ENCODE measurements around the gene PHLDB1. TPM values are rescaled to one million over a fixed set of nuclear protein-coding genes. Genes with fewer than 3 reads are reported as not detected.
"Not testable (repeated sequence)": the region's sequence is repeated elsewhere in the genome, so short reads cannot be mapped to it uniquely, and the experiment has no call there.

Gene PHLDB1
- total RNA-seq, 1 donor from 2014 or later: 165 TPM

GRCh38 chr11:118587952-118588351 is 19.5 kb upstream of the PHLDB1 start:
- no peak for DNase-seq (ENCODE audit: extremely low spot score, unreplicated experiment)
- no peak overlapping the region for H3K4me3 Mint-ChIP-seq (ENCODE audit: unreplicated experiment)
- H3K36me3 Mint-ChIP-seq (ENCODE audit: unreplicated experiment): peaks cover 53% of the 10 kb centered on the region
- no peaks in the 10 kb centered on the region for H3K27me3 Mint-ChIP-seq (ENCODE audit: unreplicated experiment)
- no peak overlapping the region for H3K27ac Mint-ChIP-seq (ENCODE audit: unreplicated experiment)
- H3K9me3 Mint-ChIP-seq (ENCODE audit: unreplicated experiment): no peaks in the 10 kb centered on the region
- no peaks in the 10 kb centered on the region for H3K4me1 Mint-ChIP-seq (ENCODE audit: unreplicated experiment)
- TF ChIP-seq CTCF (IDR thresholded peaks at IDR 0.05): no peak

GRCh38 chr11:118592616-118593367 is 14.6 kb upstream of the PHLDB1 start:
- Mint-ChIP-seq H3K4me3 (ENCODE audit: unreplicated experiment) (no peak overlapping the region), H3K4me1 (ENCODE audit: unreplicated experiment) (peaks cover 10% of the 10 kb centered on the region), H3K27me3 (ENCODE audit: unreplicated experiment) (no peaks in the 10 kb centered on the region), H3K27ac (ENCODE audit: unreplicated experiment) (peak overlapping the region; percentile 31), H3K9me3 (ENCODE audit: unreplicated experiment) (no peaks in the 10 kb centered on the region), H3K36me3 (ENCODE audit: unreplicated experiment) (peaks cover 51% of the 10 kb centered on the region)
- TF ChIP-seq CTCF (IDR thresholded peaks at IDR 0.05): no peak
- no peak for DNase-seq (ENCODE audit: extremely low spot score, unreplicated experiment)

- not testable (repeated sequence) for H3K4me1 Mint-ChIP-seq (ENCODE audit: unreplicated experiment); H3K27me3 Mint-ChIP-seq (ENCODE audit: unreplicated experiment); DNase-seq (ENCODE audit: extremely low spot score, unreplicated experiment); H3K4me3 Mint-ChIP-seq (ENCODE audit: unreplicated experiment); H3K9me3 Mint-ChIP-seq (ENCODE audit: unreplicated experiment)
- TF ChIP-seq CTCF (IDR thresholded peaks at IDR 0.05): peak; percentile 68
- Mint-ChIP-seq H3K27ac (ENCODE audit: unreplicated experiment) (peak overlapping the region; percentile 18), H3K36me3 (ENCODE audit: unreplicated experiment) (peaks cover 47% of the 10 kb centered on the region)
Observed at GRCh38 chr11:118594984-118595383, 12.4 kb upstream of the PHLDB1 start.

GRCh38 chr11:118596224-118597146 is 10.9 kb upstream of the PHLDB1 start:
- no peaks in the 10 kb centered on the region for H3K9me3 Mint-ChIP-seq (ENCODE audit: unreplicated experiment)
- H3K27me3 Mint-ChIP-seq (ENCODE audit: unreplicated experiment): no peaks in the 10 kb centered on the region
- no peak for DNase-seq (ENCODE audit: extremely low spot score, unreplicated experiment)
- H3K4me3 Mint-ChIP-seq (ENCODE audit: unreplicated experiment): no peak overlapping the region
- H3K4me1 Mint-ChIP-seq (ENCODE audit: unreplicated experiment): peaks cover 10% of the 10 kb centered on the region
- no peak for TF ChIP-seq CTCF (IDR thresholded peaks at IDR 0.05)
- H3K27ac Mint-ChIP-seq (ENCODE audit: unreplicated experiment): no peak overlapping the region
- H3K36me3 Mint-ChIP-seq (ENCODE audit: unreplicated experiment): peaks cover 48% of the 10 kb centered on the region

GRCh38 chr11:118597556-118597955 is 9.9 kb upstream of the PHLDB1 start:
- H3K36me3 Mint-ChIP-seq (ENCODE audit: unreplicated experiment): peaks cover 59% of the 10 kb centered on the region
- H3K4me3 Mint-ChIP-seq (ENCODE audit: unreplicated experiment): no peak overlapping the region
- no peak for DNase-seq (ENCODE audit: extremely low spot score, unreplicated experiment)

More at GRCh38 chr11:118597556-118597955, 9.9 kb upstream of the PHLDB1 start:
- Mint-ChIP-seq H3K4me1 (ENCODE audit: unreplicated experiment) (peaks cover 13% of the 10 kb centered on the region), H3K27me3 (ENCODE audit: unreplicated experiment) (no peaks in the 10 kb centered on the region), H3K27ac (ENCODE audit: unreplicated experiment) (peak overlapping the region; percentile 23), H3K9me3 (ENCODE audit: unreplicated experiment) (no peaks in the 10 kb centered on the region)
- no peak for TF ChIP-seq CTCF (IDR thresholded peaks at IDR 0.05)
